GM18909 (cell line): Measurements from ENCODE around the gene SORBS1.

Experiments used
- ATAC-seq: cut with Tn5 transposase; IDR thresholded peaks from one replicate; pipeline ENCODE4 v1.9.1; 2021; ENCODE audit warnings: mild to moderate bottlenecking; ENCODE audit not compliant: unreplicated experiment, poor library complexity

SORBS1 gene

DNA sequence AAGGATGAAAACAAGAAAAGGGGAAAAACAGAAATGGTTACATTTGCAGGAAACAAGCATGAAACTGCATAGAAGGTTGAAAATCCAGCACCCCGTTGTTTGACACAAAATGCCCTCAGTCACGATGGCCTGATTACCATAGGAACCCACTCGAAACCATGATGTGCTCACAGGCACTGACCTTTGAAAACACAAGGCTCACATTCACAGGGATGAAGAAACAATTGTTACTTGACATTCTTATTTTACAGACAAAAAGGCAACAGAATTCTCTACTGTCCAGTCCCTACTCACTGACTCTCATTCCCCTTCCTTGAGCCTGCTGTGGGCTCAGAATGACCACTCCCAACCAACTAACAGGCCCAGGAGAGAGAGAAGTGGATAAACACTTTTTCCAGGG is 138.9 kb downstream of the SORBS1 start:
- no peak for ATAC-seq

DNA sequence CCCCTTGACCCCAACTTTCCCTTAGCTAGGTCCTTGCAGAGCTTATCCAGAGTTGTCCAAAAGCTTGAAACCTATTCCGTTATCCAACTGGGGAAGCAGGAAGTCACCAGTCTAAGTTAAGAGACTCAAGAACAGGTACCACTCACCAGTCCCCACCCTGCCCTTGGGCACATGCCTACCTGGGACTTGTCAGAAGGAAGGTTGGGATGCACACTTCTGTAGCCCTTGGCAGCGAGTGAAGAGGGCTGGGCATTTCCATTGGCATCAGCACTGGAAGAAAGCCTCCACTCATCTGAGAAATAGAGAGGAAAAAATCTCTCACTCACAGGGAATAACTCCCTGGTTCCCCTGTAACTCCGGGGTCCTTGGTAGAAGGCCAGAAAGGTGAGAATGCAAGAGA is 139.4 kb downstream of the SORBS1 start:
- ATAC-seq: no peak

- no peak for ATAC-seq
Measured at GRCh38 chr10:95419399-95419798, 141.8 kb downstream of the SORBS1 start.

GRCh38 chr10:95416973-95417372 is 144.2 kb downstream of the SORBS1 start:
- ATAC-seq: no peak

- ATAC-seq: no peak
Measured at GRCh38 chr10:95416270-95416669, 144.9 kb downstream of the SORBS1 start.

DNA sequence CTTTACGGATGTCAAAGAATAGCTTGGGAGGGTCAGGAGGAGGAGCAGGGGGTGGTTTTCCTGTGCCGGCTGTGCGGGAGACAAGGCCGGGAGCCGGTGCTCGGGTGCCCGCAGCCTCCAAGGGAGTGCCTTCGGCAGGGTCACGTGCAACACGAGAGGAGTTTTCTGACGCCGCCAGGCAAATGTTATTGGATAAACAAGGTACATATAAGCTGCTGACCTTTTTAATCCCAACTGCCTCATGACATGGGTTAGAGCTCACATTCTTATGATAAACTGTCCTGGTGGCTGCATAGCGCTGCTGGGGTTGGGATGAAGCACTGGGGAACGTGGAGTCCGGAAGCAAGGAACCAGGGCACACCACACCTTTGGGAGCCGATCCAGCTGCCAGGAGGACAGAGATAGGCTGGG is 145.5 kb downstream of the SORBS1 start:
- no peak for ATAC-seq

DNA sequence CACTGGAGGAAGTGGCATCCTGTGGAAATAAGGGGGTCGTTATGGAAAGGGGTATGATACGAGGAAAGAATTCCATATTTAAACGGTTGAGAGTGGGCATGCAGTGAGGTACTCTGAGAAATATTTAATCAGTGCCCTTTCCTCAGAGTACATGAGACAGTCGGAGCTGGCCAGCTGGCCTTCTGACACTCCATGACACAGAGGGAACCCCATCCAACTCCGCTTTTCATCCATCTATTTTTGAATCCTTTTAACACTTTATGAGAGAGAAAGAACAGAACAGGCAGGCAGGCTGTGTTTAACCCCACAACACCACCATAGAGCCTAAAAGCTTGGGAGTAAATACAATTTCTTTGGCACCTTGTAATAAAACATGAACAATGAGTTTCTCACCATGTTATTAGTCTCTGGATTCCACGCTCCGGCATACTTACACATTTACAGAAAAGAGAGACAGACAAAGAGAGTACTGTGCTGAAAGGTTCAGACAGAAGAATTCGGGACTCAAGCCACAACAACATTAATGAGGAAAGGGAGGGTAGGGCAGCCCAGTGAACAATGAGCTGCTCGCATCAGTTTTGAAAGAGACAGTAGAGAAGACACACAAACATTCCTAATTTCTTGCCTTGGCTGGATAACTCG is 146.2 kb downstream of the SORBS1 start:
- ATAC-seq: no peak

DNA sequence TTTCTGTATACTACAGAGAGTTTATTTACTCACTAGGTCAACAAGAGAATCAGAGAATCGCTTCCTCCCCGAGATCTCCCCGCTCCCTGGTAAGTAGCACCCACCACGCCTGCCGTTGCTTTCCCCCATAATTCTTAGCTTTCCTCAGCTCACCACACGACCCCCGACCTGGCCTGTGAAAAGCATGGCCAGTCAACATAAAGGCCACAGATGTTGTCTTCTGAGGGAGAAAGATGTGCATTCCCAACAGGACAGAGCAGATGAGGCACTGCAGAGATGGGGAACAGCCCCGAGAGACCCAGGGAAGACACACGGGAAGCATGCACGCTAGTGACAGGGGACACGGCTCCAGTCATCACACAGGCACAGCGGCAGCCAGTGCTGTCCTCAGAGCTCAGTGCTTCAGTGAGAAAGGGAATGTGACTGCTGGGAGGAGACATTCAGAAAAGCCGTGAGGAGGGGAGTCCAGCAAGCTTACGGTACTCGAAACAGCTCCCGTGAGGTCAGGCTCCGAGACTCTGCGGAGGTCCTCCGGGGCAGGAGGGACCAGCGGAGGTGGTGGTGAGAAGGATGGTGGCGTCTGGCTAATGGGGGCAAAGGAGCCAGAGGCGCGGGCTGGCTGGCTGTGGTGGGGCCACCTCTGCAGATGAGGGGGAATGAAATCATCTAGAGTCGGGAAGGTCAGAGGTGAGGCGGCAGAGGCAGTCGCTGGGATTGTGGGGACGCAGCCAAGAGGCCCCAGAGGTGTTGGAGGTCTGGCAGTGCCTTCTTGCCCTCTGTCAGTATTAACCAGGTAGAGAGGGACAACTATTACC is 146.9 kb downstream of the SORBS1 start:
- no peak for ATAC-seq

GRCh38 chr10:95413588-95413987 is 147.6 kb downstream of the SORBS1 start:
- ATAC-seq: no peak

GRCh38 chr10:95411635-95412034 is 149.5 kb downstream of the SORBS1 start:
- ATAC-seq: no peak

- no peak for ATAC-seq
Measured at GRCh38 chr10:95408983-95409873, 151.9 kb downstream of the SORBS1 start.

DNA sequence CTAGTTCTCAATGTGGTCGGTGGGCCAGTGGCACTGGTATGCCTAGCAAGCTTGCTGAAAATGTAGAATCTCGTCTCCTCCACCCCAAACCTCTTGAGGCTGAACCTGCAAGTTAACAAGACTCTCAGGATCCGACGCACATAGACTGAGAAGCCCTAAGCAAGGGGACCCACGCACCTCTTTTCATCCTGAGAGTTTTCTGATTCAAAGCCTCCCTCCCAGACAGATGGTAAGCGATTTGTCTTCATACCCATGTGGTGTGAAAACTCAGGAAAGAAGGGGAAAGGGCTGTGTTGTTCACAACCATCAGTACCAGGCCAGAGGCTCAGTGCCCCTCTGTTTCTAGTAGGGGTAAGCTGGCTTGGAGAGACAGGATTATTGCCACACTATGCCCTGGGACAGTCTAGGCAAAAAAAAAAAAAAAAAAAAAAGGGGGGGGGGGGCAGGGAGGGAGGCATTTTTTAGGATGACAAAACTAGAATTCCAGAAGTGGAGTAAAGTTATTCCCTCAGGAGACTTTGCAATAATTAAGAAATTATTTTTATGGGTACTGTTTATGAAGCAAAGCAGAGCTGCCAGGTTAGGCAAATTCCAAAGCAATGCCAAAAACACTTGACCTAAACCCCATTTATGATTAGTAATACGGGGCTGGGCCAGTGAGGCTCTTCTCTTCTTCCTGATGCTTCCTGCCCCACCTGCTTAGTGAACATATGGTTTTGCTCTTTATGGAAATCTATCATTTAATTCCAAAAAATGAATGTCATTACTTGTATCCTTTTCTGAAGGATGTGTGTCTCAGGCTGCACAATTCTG is 152.8 kb downstream of the SORBS1 start:
- no peak for ATAC-seq

- ATAC-seq: no peak
Measured at GRCh38 chr10:95407546-95407945, 153.6 kb downstream of the SORBS1 start.

- no peak for ATAC-seq
Measured at GRCh38 chr10:95406651-95407280, 154.4 kb downstream of the SORBS1 start.

DNA sequence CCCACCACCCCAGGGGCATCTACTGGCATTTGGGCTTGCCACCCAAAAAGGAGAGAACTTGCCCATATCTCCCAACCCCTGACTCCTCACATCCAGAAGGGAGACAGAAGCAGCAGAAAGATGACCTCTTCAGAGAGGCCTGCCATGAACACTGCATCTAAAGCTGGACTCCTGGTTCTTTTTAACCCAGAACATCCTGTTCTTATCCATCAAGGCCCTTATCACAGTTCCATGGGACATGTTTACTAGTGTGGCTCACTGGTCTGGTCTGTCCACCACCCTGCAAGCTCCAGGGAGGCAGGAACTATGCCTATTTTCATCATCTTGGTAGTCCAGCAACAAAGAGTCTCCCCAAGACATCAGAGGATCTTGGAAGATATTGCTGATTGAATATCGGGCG is 155.5 kb downstream of the SORBS1 start:
- no peak for ATAC-seq

GRCh38 chr10:95404864-95405263 is 156.3 kb downstream of the SORBS1 start:
- ATAC-seq: no peak

GRCh38 chr10:95404462-95404858 is 156.7 kb downstream of the SORBS1 start:
- no peak for ATAC-seq

DNA sequence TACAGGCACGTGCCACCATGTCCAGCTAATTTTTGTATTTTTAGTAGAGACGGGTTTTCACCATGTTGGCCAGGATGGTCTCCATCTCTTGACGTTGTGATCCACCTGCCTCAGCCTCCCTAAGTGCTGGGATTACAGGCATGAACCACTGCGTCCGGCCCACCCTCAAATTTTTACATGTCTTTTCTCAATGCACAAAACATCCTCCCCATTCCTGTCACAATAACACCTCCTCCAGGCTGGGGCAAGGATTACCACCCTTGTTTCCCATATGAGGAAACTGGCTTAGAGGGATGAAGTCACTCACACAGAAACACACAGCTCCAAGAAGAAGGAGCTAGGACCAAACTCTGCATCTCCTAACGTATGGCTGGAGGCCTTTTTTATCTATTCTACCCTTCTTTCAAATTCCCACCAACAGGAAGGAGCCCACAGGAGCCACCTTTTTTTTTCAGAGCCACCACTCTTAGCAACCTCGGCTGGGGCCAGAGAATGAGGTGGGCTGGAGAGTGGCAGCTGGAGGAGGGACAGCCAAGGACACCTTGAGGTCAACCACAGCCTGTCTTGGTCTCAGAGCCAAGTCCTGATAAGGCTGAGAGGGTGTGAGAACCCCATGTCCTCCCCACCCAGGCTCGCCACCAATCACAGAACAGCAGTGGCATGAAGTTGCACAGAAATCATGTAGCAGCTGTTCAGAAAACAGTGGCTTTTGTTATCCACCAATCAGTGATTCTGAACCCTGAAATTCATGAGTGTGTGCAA is 157.3 kb downstream of the SORBS1 start:
- ATAC-seq: no peak
